GM04504 (cell line): ENCODE results near the gene KCNH1.
A peak's percentile ranks its signal among the peaks of the same experiment; 100 is the strongest.
"Not testable (repeated sequence)": the region's sequence is repeated elsewhere in the genome, so short reads cannot be mapped to it uniquely, and the experiment has no call there.

ENCODE experiments used
- DNase-seq: peaks from one replicate; pipeline ENCODE4 v3.0.0-alpha.2; 2012; ENCODE audit warnings: low read depth

Gene KCNH1

GRCh38 chr1:210684466-210685294 is 449.3 kb downstream of the KCNH1 start:
- DNase-seq: no peak

- no peak for DNase-seq
Observed at GRCh38 chr1:210683403-210684047, 450.4 kb downstream of the KCNH1 start.

GRCh38 chr1:210681158-210681557 is 452.8 kb downstream of the KCNH1 start:
- DNase-seq: no peak

GRCh38 chr1:210678306-210678705 is 455.6 kb downstream of the KCNH1 start:
- no peak for DNase-seq

- no peak for DNase-seq
Observed at GRCh38 chr1:210677533-210677932, 456.4 kb downstream of the KCNH1 start.

- no peak for DNase-seq
Observed at GRCh38 chr1:210676539-210676938, 457.4 kb downstream of the KCNH1 start.

- no peak for DNase-seq
Observed at GRCh38 chr1:210674151-210674550, 459.8 kb downstream of the KCNH1 start.

GRCh38 chr1:210669951-210670350 is 464.0 kb downstream of the KCNH1 start:
- no peak for DNase-seq

- no peak for DNase-seq
Observed at GRCh38 chr1:210663730-210664573, 470.0 kb downstream of the KCNH1 start.

- no peak for DNase-seq
Observed at GRCh38 chr1:210662291-210663050, 471.5 kb downstream of the KCNH1 start.

GRCh38 chr1:210661520-210661919 is 472.4 kb downstream of the KCNH1 start:
- DNase-seq: not testable (repeated sequence)

- no peak for DNase-seq
Observed at GRCh38 chr1:210657806-210658205, 476.1 kb downstream of the KCNH1 start.

GRCh38 chr1:210655511-210655910 is 478.4 kb downstream of the KCNH1 start:
- no peak for DNase-seq

GRCh38 chr1:210654176-210654981 is 479.6 kb downstream of the KCNH1 start:
- no peak for DNase-seq

GRCh38 chr1:210653771-210654170 is 480.2 kb downstream of the KCNH1 start:
- DNase-seq: no peak

- no peak for DNase-seq
Observed at GRCh38 chr1:210652329-210652954, 481.5 kb downstream of the KCNH1 start.

GRCh38 chr1:210650403-210650802 is 483.5 kb downstream of the KCNH1 start:
- DNase-seq: no peak

GRCh38 chr1:210648588-210649269 is 485.2 kb downstream of the KCNH1 start:
- no peak for DNase-seq

- peak; percentile 11 for DNase-seq
Observed at GRCh38 chr1:210647406-210648333, 486.3 kb downstream of the KCNH1 start.
